H1 (cell line): ENCODE results near the gene ENAH. TPM values are rescaled to one million over a fixed set of nuclear protein-coding genes. Genes with fewer than 3 reads are reported as not detected.

Source experiments
- SRF ChIP-seq: IDR thresholded peaks from 2 replicates; pipeline ENCODE4 v1.6.1; 2011; ENCODE audit warnings: mild to moderate bottlenecking, low read depth, low read length, moderate library complexity
- USF2 ChIP-seq: IDR thresholded peaks from 2 replicates; pipeline ENCODE4 v1.6.1; 2011; ENCODE audit warnings: low read length, improper control_type of control experiment
- polyA plus RNA-seq, 7 experiments: library from polyadenylated mRNA; depleted of rRNA in 3 of 7; stranded (reverse) in 5 of 7; unstranded in 2 of 7; fragments of >200 nt in 5 of 7; fragments of 200-250 nt in 2 of 7; gene quantifications; 1 replicate in 5 of 7; 2 replicates in 1 of 7; 4 replicates in 1 of 7; pipeline versions ENCODE4 v1.2.1 to v1.2.3, GENCODE V29; 2011 to 2013; ENCODE audit warnings: missing spikeins in 2 of 7, mixed read lengths in 2 of 7
- total RNA-seq: library from RNA; stranded (reverse); fragmentation: NEBNext Ultra II Directional; extraction: Animal tissue kit (Norgen Biotek cat#: 25700); gene quantifications from 2 replicates; pipeline ENCODE4 v1.2.1, GENCODE V29; 2021

The ENAH gene
- total and polyA plus RNA-seq, 2 of the 8 experiments (the other 6 are each of a cell fraction or from before 2014, with no cell fraction given), result 39.1 to 335 TPM

- TF ChIP-seq SRF (no peak), USF2 (no peak)
- TF ChIP-seq, all 59 proteins: peak for 0
Observed at GRCh38 chr1:225587310-225587709, 65.6 kb downstream of the ENAH start (continued).
